GM23338 (cell line): ENCODE measurements around the gene TBC1D16. TPM values are rescaled to one million over a fixed set of nuclear protein-coding genes. Genes with fewer than 3 reads are reported as not detected.

ENCODE experiments used
- ATAC-seq: fragments of 200-7000 bp; cut with Tn5 transposase; 3 replicates; pipeline ENCODE4 v1.9.1; 2020
- DNase-seq: peaks from one replicate; pipeline ENCODE4 v3.0.0-alpha.2; 2015; ENCODE audit warnings: low spot score
- H2AFZ ChIP-seq: fragments of 200-600 bp; sonication (generic); 2 replicates; pipeline ENCODE4 v1.8.0; 2016; ENCODE audit warnings: antibody characterized with exemption, mild to moderate bottlenecking, moderate library complexity
- H3F3A ChIP-seq: fragments of 200-600 bp; sonication (generic); replicated peaks from 2 replicates; pipeline ENCODE4 v1.8.0; 2017; ENCODE audit warnings: antibody characterized with exemption, mixed run types, low read depth
- H3K27ac ChIP-seq: fragments of 200-600 bp; sonication (generic); 2 replicates; pipeline ENCODE4 v1.6.1; 2016; ENCODE audit warnings: low read depth
- H3K27me3 ChIP-seq: fragments of 200-600 bp; sonication (generic); 2 replicates; pipeline ENCODE4 v1.8.0; 2016; ENCODE audit warnings: mild to moderate bottlenecking, mixed run types, moderate library complexity; ENCODE audit not compliant: insufficient read depth
- H3K36me3 ChIP-seq: fragments of 200-600 bp; sonication (generic); 2 replicates; pipeline ENCODE4 v1.8.0; 2016; ENCODE audit warnings: mild to moderate bottlenecking; ENCODE audit not compliant: insufficient read depth
- H3K4me1 ChIP-seq: fragments of 200-600 bp; sonication (generic); 2 replicates; pipeline ENCODE4 v1.8.0; 2016; ENCODE audit warnings: mild to moderate bottlenecking, moderate library complexity; ENCODE audit not compliant: insufficient read depth
- H3K4me2 ChIP-seq: fragments of 200-600 bp; sonication (generic); 2 replicates; pipeline ENCODE4 v1.7.1; 2017; ENCODE audit warnings: mixed run types
- H3K4me3 ChIP-seq: fragments of 200-600 bp; sonication (generic); 2 replicates; pipeline ENCODE4 v1.6.1; 2016; ENCODE audit warnings: mixed run types
- H3K79me2 ChIP-seq: fragments of 200-600 bp; sonication (generic); replicated peaks from 2 replicates; pipeline ENCODE4 v1.8.0; 2017; ENCODE audit warnings: mild to moderate bottlenecking; ENCODE audit not compliant: insufficient read depth
- H3K9me2 ChIP-seq: fragments of 200-600 bp; sonication (generic); 2 replicates; pipeline ENCODE4 v1.8.0; 2017; ENCODE audit not compliant: insufficient read depth
- H4K20me1 ChIP-seq: fragments of 200-600 bp; sonication (generic); replicated peaks from 2 replicates; pipeline ENCODE4 v1.8.0; 2017; ENCODE audit warnings: mild to moderate bottlenecking; ENCODE audit not compliant: insufficient read depth
- H3K27ac Mint-ChIP-seq: 2 replicates; pipeline ENCODE4 v1.8.0; 2020; ENCODE audit warnings: inconsistent platforms, mild to moderate bottlenecking, moderate library complexity, mixed read lengths
- H3K27me3 Mint-ChIP-seq: 3 replicates; pipeline ENCODE4 v1.8.0; 2022; ENCODE audit warnings: low read depth, mild to moderate bottlenecking, moderate library complexity, mixed read lengths, inconsistent platforms; ENCODE audit not compliant: insufficient read depth, poor library complexity
- H3K36me3 Mint-ChIP-seq: 3 replicates; pipeline ENCODE4 v1.8.0; 2021; ENCODE audit warnings: low read depth, mild to moderate bottlenecking, inconsistent platforms, moderate library complexity, mixed read lengths
- H3K4me1 Mint-ChIP-seq: 3 replicates; pipeline ENCODE4 v1.8.0; 2020; ENCODE audit warnings: mild to moderate bottlenecking, inconsistent platforms, mixed read lengths
- H3K4me3 Mint-ChIP-seq: 3 replicates; pipeline ENCODE4 v1.8.0; 2021; ENCODE audit warnings: moderate library complexity, mild to moderate bottlenecking, inconsistent platforms, mixed read lengths
- H3K9me3 Mint-ChIP-seq: 3 replicates; pipeline ENCODE4 v1.8.0; 2020; ENCODE audit warnings: moderate library complexity, mild to moderate bottlenecking, inconsistent platforms, mixed read lengths
- CREB1 ChIP-seq: fragments of 250-450 bp; sonication (Bioruptor Pico); IDR thresholded peaks from 2 replicates; pipeline ENCODE4 v1.5.0; 2020; ENCODE audit warnings: low read depth, mild to moderate bottlenecking, moderate library complexity
- EZH2 ChIP-seq: fragments of 200-600 bp; sonication (generic); IDR thresholded peaks from one replicate; pipeline ENCODE4 v1.8.0; 2017; ENCODE audit warnings: antibody characterized with exemption, mild to moderate bottlenecking, low read depth; ENCODE audit not compliant: unreplicated experiment
- EZH2phosphoT487 ChIP-seq: fragments of 200-600 bp; sonication (generic); IDR thresholded peaks from one replicate; pipeline ENCODE4 v1.8.1; 2018; ENCODE audit warnings: antibody characterized with exemption; ENCODE audit not compliant: unreplicated experiment
- JUNB ChIP-seq: IDR thresholded peaks from one replicate; pipeline ENCODE4 v1.6.1; 2016; ENCODE audit warnings: antibody characterized with exemption; ENCODE audit not compliant: unreplicated experiment
- NANOG ChIP-seq: IDR thresholded peaks from 2 replicates; pipeline ENCODE4 v1.6.1; 2016; ENCODE audit warnings: antibody characterized with exemption, borderline replicate concordance
- POLR2AphosphoS5 ChIP-seq: IDR thresholded peaks from 2 replicates; pipeline ENCODE4 v1.6.1; 2016; ENCODE audit warnings: antibody characterized with exemption, low read depth
- STAT1 ChIP-seq: IDR thresholded peaks from one replicate; pipeline ENCODE4 v1.6.1; 2016; ENCODE audit warnings: antibody characterized with exemption; ENCODE audit not compliant: unreplicated experiment
- ZNF114 ChIP-seq: fragments of 250-450 bp; sonication (Bioruptor Pico); IDR thresholded peaks from 2 replicates; pipeline ENCODE4 v1.5.0; 2020; ENCODE audit warnings: mild to moderate bottlenecking, moderate library complexity
- ZNF331 ChIP-seq: fragments of 250-450 bp; sonication (Bioruptor Pico); IDR thresholded peaks from 2 replicates; pipeline ENCODE4 v1.5.0; 2020; ENCODE audit warnings: low read depth, mild to moderate bottlenecking, moderate library complexity
- polyA plus RNA-seq: library from polyadenylated mRNA; unstranded; fragments of >200 nt; fragmentation: Nextera tagmentation; extraction: Ambion mirVana; gene quantifications from 2 replicates; pipeline ENCODE4 v1.2.1, GENCODE V29; 2016
- total RNA-seq: library from RNA; depleted of rRNA; stranded (reverse); fragments of >200 nt; shearing (Covaris generic); gene quantifications from 2 replicates; pipeline ENCODE4 v1.2.3, GENCODE V29; 2014
- TF ChIP-seq, protein P1 (sequence below), 2 experiments: fragments of 200-600 bp in 1 of 2; sonication (generic) in 1 of 2; conservative IDR thresholded peaks; 2 replicates each; pipeline versions ENCODE4 v1.5.1 to v1.6.1; 2016 to 2017; ENCODE audit warnings: antibody characterized with exemption in 2 of 2, low read depth in 2 of 2, mild to moderate bottlenecking in 2 of 2, moderate library complexity in 1 of 2
- TF ChIP-seq, protein P2 (sequence below): IDR thresholded peaks from one replicate; pipeline ENCODE4 v1.6.1; 2018; ENCODE audit warnings: antibody characterized with exemption; ENCODE audit not compliant: unreplicated experiment
- TF ChIP-seq, protein P3 (sequence below): IDR thresholded peaks from 2 replicates; pipeline ENCODE4 v1.6.1; 2016; ENCODE audit warnings: antibody characterized with exemption
- TF ChIP-seq, protein P4 (sequence below): fragments of 250-450 bp; sonication (Bioruptor Pico); IDR thresholded peaks from 2 replicates; pipeline ENCODE4 v1.5.0; 2020; ENCODE audit warnings: mild to moderate bottlenecking, moderate library complexity

TBC1D16 gene
- total and polyA plus RNA-seq, 2 experiments from 2014 or later: 16.7 to 104 TPM

DNA sequence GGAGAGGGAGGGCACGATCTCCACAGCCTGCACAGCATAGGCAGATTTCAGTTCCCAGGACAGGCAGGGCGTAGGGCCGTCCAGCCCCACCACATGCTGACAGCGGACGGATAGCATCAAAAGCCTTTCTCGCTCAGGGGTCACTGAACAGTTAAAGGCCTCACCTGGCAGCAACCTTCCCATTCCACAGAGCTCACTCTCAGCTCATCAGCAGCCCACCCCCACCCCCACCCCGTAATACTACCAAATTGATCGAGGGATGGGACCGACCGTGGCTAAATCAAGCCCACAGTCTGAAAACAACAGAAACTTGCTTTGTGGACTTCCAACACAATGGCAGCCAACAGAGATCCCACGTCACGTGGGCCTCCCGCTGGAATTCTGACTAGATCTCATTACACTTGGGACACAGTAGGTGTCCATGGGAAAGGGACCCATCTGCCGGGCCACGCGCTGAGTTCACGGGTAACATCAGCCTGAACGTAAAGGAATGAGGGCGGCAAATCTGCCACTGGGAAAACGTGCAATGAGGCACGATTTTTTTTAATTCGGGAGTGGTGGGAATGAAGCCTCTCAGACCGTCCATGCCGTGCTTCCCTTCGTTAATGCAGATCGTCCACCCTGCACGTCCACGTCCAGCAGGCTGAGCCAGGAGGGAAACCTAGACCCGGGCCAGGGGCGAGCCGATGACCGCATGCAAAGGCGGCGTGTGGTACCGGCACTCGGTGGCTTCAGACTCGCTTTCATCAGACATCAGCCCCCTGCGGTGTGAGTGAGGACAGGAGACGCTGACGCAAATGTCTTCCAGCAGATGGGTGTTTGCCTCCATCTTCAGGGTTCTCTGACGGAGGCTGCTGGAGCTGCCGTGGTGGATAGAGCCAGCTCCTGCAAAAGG lies 92.1 kb downstream of the TBC1D16 start:
- DNase-seq: no peak
- H3K4me3 Mint-ChIP-seq: no peak overlapping the region; the same call in 2 of the 3 replicates
- H3K36me3 Mint-ChIP-seq: peaks cover 64% of the 10 kb centered on the region

More for the DNA sequence above, 92.1 kb downstream of the TBC1D16 start:
- Mint-ChIP-seq H3K27ac (no peak overlapping the region), H3K9me3 (no peaks in the 10 kb centered on the region), H3K4me1 (peaks cover 19% of the 10 kb centered on the region), H3K27me3 (peaks cover 16% of the 10 kb centered on the region)
- H3F3A ChIP-seq: peaks cover 3% of the 10 kb centered on the region; the same call in 1 of the 2 replicates
- TF ChIP-seq CREB1 (CRISPR knock-in tag): no peak
- TF ChIP-seq, protein P1, sequence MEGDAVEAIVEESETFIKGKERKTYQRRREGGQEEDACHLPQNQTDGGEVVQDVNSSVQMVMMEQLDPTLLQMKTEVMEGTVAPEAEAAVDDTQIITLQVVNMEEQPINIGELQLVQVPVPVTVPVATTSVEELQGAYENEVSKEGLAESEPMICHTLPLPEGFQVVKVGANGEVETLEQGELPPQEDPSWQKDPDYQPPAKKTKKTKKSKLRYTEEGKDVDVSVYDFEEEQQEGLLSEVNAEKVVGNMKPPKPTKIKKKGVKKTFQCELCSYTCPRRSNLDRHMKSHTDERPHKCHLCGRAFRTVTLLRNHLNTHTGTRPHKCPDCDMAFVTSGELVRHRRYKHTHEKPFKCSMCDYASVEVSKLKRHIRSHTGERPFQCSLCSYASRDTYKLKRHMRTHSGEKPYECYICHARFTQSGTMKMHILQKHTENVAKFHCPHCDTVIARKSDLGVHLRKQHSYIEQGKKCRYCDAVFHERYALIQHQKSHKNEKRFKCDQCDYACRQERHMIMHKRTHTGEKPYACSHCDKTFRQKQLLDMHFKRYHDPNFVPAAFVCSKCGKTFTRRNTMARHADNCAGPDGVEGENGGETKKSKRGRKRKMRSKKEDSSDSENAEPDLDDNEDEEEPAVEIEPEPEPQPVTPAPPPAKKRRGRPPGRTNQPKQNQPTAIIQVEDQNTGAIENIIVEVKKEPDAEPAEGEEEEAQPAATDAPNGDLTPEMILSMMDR (conservative IDR thresholded peaks at IDR 0.05; ENCODE audit: low read depth in 2 of 2): no peak
- no peak for TF ChIP-seq EZH2
- no peak for TF ChIP-seq STAT1
- TF ChIP-seq, protein P2, sequence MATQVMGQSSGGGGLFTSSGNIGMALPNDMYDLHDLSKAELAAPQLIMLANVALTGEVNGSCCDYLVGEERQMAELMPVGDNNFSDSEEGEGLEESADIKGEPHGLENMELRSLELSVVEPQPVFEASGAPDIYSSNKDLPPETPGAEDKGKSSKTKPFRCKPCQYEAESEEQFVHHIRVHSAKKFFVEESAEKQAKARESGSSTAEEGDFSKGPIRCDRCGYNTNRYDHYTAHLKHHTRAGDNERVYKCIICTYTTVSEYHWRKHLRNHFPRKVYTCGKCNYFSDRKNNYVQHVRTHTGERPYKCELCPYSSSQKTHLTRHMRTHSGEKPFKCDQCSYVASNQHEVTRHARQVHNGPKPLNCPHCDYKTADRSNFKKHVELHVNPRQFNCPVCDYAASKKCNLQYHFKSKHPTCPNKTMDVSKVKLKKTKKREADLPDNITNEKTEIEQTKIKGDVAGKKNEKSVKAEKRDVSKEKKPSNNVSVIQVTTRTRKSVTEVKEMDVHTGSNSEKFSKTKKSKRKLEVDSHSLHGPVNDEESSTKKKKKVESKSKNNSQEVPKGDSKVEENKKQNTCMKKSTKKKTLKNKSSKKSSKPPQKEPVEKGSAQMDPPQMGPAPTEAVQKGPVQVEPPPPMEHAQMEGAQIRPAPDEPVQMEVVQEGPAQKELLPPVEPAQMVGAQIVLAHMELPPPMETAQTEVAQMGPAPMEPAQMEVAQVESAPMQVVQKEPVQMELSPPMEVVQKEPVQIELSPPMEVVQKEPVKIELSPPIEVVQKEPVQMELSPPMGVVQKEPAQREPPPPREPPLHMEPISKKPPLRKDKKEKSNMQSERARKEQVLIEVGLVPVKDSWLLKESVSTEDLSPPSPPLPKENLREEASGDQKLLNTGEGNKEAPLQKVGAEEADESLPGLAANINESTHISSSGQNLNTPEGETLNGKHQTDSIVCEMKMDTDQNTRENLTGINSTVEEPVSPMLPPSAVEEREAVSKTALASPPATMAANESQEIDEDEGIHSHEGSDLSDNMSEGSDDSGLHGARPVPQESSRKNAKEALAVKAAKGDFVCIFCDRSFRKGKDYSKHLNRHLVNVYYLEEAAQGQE: no peak
- TF ChIP-seq, protein P3, sequence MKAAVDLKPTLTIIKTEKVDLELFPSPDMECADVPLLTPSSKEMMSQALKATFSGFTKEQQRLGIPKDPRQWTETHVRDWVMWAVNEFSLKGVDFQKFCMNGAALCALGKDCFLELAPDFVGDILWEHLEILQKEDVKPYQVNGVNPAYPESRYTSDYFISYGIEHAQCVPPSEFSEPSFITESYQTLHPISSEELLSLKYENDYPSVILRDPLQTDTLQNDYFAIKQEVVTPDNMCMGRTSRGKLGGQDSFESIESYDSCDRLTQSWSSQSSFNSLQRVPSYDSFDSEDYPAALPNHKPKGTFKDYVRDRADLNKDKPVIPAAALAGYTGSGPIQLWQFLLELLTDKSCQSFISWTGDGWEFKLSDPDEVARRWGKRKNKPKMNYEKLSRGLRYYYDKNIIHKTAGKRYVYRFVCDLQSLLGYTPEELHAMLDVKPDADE: no peak
- no peak for TF ChIP-seq EZH2phosphoT487
- no peak for TF ChIP-seq NANOG
- no peak for TF ChIP-seq ZNF331 (CRISPR knock-in tag)
- TF ChIP-seq ZNF114 (CRISPR knock-in tag): no peak
- no peak for TF ChIP-seq POLR2AphosphoS5
- TF ChIP-seq, protein P4, sequence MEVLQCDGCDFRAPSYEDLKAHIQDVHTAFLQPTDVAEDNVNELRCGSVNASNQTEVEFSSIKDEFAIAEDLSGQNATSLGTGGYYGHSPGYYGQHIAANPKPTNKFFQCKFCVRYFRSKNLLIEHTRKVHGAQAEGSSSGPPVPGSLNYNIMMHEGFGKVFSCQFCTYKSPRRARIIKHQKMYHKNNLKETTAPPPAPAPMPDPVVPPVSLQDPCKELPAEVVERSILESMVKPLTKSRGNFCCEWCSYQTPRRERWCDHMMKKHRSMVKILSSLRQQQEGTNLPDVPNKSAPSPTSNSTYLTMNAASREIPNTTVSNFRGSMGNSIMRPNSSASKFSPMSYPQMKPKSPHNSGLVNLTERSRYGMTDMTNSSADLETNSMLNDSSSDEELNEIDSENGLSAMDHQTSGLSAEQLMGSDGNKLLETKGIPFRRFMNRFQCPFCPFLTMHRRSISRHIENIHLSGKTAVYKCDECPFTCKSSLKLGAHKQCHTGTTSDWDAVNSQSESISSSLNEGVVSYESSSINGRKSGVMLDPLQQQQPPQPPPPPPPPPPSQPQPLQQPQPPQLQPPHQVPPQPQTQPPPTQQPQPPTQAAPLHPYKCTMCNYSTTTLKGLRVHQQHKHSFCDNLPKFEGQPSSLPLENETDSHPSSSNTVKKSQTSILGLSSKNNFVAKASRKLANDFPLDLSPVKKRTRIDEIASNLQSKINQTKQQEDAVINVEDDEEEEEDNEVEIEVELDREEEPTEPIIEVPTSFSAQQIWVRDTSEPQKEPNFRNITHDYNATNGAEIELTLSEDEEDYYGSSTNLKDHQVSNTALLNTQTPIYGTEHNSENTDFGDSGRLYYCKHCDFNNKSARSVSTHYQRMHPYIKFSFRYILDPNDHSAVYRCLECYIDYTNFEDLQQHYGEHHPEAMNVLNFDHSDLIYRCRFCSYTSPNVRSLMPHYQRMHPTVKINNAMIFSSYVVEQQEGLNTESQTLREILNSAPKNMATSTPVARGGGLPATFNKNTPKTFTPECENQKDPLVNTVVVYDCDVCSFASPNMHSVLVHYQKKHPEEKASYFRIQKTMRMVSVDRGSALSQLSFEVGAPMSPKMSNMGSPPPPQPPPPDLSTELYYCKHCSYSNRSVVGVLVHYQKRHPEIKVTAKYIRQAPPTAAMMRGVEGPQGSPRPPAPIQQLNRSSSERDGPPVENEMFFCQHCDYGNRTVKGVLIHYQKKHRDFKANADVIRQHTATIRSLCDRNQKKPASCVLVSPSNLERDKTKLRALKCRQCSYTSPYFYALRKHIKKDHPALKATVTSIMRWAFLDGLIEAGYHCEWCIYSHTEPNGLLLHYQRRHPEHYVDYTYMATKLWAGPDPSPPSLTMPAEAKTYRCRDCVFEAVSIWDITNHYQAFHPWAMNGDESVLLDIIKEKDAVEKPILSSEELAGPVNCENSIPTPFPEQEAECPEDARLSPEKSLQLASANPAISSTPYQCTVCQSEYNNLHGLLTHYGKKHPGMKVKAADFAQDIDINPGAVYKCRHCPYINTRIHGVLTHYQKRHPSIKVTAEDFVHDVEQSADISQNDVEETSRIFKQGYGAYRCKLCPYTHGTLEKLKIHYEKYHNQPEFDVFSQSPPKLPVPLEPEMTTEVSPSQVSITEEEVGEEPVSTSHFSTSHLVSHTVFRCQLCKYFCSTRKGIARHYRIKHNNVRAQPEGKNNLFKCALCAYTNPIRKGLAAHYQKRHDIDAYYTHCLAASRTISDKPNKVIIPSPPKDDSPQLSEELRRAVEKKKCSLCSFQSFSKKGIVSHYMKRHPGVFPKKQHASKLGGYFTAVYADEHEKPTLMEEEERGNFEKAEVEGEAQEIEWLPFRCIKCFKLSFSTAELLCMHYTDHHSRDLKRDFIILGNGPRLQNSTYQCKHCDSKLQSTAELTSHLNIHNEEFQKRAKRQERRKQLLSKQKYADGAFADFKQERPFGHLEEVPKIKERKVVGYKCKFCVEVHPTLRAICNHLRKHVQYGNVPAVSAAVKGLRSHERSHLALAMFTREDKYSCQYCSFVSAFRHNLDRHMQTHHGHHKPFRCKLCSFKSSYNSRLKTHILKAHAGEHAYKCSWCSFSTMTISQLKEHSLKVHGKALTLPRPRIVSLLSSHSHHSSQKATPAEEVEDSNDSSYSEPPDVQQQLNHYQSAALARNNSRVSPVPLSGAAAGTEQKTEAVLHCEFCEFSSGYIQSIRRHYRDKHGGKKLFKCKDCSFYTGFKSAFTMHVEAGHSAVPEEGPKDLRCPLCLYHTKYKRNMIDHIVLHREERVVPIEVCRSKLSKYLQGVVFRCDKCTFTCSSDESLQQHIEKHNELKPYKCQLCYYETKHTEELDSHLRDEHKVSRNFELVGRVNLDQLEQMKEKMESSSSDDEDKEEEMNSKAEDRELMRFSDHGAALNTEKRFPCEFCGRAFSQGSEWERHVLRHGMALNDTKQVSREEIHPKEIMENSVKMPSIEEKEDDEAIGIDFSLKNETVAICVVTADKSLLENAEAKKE (CRISPR knock-in tag): no peak
- no peak for TF ChIP-seq JUNB
- no peak for ATAC-seq
- no peak overlapping the region for H3K4me2 ChIP-seq
- H2AFZ ChIP-seq: no peak overlapping the region
- no peaks in the 10 kb centered on the region for H3K9me2 ChIP-seq
- no peaks in the 10 kb centered on the region for H3K27me3 ChIP-seq
- no peak overlapping the region for H3K27ac ChIP-seq
- H3K36me3 ChIP-seq: no peaks in the 10 kb centered on the region
- no peak overlapping the region for H3K4me3 ChIP-seq
- H3K79me2 ChIP-seq: peaks cover 9% of the 10 kb centered on the region
- no peaks in the 10 kb centered on the region for H4K20me1 ChIP-seq
- H3K4me1 ChIP-seq: peaks cover 5% of the 10 kb centered on the region
